CD4-positive, alpha-beta T cell treated with Interleukin-6 for 4 hours (primary cell): ENCODE results near the gene TLE4.
"Not testable (repeated sequence)": the region's sequence is repeated elsewhere in the genome, so short reads cannot be mapped to it uniquely, and the experiment has no call there.

Experiments used
- DNase-seq: peaks from one replicate; pipeline ENCODE4 v3.0.0-alpha.2; 2020; ENCODE audit warnings: mixed read lengths

The TLE4 gene

GRCh38 chr9:79745752-79746336, 174.1 kb downstream of the TLE4 start:
- no peak for DNase-seq

- not testable (repeated sequence) for DNase-seq
Measured at GRCh38 chr9:79751895-79752466, 180.2 kb downstream of the TLE4 start.

- DNase-seq: no peak
Measured at GRCh38 chr9:79756414-79756813, 184.6 kb downstream of the TLE4 start.

GRCh38 chr9:79757074-79757473, 185.3 kb downstream of the TLE4 start:
- no peak for DNase-seq

- DNase-seq: no peak
Measured at GRCh38 chr9:79757881-79758669, 186.3 kb downstream of the TLE4 start.

GRCh38 chr9:79759460-79759859, 187.7 kb downstream of the TLE4 start:
- no peak for DNase-seq

- no peak for DNase-seq
Measured at GRCh38 chr9:79762070-79762469, 190.3 kb downstream of the TLE4 start.

- no peak for DNase-seq
Measured at GRCh38 chr9:79763671-79764285, 192.0 kb downstream of the TLE4 start.

GRCh38 chr9:79764374-79764773, 192.6 kb downstream of the TLE4 start:
- DNase-seq: no peak

GRCh38 chr9:79765466-79765865, 193.7 kb downstream of the TLE4 start:
- DNase-seq: no peak

- no peak for DNase-seq
Measured at GRCh38 chr9:79766091-79766490, 194.3 kb downstream of the TLE4 start.

- no peak for DNase-seq
Measured at GRCh38 chr9:79768194-79768593, 196.4 kb downstream of the TLE4 start.

GRCh38 chr9:79769476-79770275, 197.9 kb downstream of the TLE4 start:
- DNase-seq: no peak

- DNase-seq: no peak
Measured at GRCh38 chr9:79774356-79774755, 202.6 kb downstream of the TLE4 start.
